Stimulated activated CD4-positive, alpha-beta T cell treated with anti-CD3 and anti-CD28 coated beads, Interleukin-4, amount 100 ng/mL, for 24 hours (primary cell): Measurements from ENCODE around the gene GPR137.

Experiments used
- DNase-seq: peaks from one replicate; pipeline ENCODE4 v3.0.0-alpha.2; 2020

The GPR137 gene

GRCh38 chr11:64287676-64288352, 2.2 kb downstream of the GPR137 start:
- DNase-seq: no peak

- no peak for DNase-seq
Measured at GRCh38 chr11:64288353-64288750, 2.7 kb downstream of the GPR137 start.

- no peak for DNase-seq
Measured at GRCh38 chr11:64289002-64289564, 3.4 kb downstream of the GPR137 start.

- DNase-seq: no peak
Measured at GRCh38 chr11:64290352-64291261, 5.0 kb downstream of the GPR137 start.

- DNase-seq: no peak
Measured at GRCh38 chr11:64291262-64291751, 5.7 kb downstream of the GPR137 start, which contains the start of gene KCNK4. TSS of gene KCNK4 (plus strand) at chr11:64291302. CDS start at chr11:64293019, 1,717 bp downstream.

- no peak for DNase-seq
Measured at GRCh38 chr11:64291752-64292459, 6.3 kb downstream of the GPR137 start.

- DNase-seq: no peak
Measured at GRCh38 chr11:64292460-64293254, 7.0 kb downstream of the GPR137 start.

GRCh38 chr11:64294774-64295173, 9.1 kb downstream of the GPR137 start:
- no peak for DNase-seq

GRCh38 chr11:64295760-64296159, 10.1 kb downstream of the GPR137 start:
- no peak for DNase-seq

GRCh38 chr11:64296236-64296635, 10.6 kb downstream of the GPR137 start:
- DNase-seq: no peak

- no peak for DNase-seq
Measured at GRCh38 chr11:64296830-64297698, 11.4 kb downstream of the GPR137 start.

- no peak for DNase-seq
Measured at GRCh38 chr11:64297699-64298358, 12.2 kb downstream of the GPR137 start.

GRCh38 chr11:64298966-64299846, 13.6 kb downstream of the GPR137 start:
- no peak for DNase-seq

- DNase-seq: no peak
Measured at GRCh38 chr11:64299847-64300648, 14.4 kb downstream of the GPR137 start, which contains the start of gene CATSPERZ. TSS of gene CATSPERZ (plus strand) at chr11:64300358. CDS start at chr11:64300411, 53 bp downstream.

GRCh38 chr11:64303109-64304031, 17.7 kb downstream of the GPR137 start:
- DNase-seq: no peak

GRCh38 chr11:64304032-64304315, 18.3 kb downstream of the GPR137 start:
- DNase-seq: no peak

GRCh38 chr11:64304316-64305072, 18.8 kb downstream of the GPR137 start:
- peak; percentile 95 for DNase-seq
